ENCODE measurements around the gene GRK5.

Gene GRK5

DNA sequence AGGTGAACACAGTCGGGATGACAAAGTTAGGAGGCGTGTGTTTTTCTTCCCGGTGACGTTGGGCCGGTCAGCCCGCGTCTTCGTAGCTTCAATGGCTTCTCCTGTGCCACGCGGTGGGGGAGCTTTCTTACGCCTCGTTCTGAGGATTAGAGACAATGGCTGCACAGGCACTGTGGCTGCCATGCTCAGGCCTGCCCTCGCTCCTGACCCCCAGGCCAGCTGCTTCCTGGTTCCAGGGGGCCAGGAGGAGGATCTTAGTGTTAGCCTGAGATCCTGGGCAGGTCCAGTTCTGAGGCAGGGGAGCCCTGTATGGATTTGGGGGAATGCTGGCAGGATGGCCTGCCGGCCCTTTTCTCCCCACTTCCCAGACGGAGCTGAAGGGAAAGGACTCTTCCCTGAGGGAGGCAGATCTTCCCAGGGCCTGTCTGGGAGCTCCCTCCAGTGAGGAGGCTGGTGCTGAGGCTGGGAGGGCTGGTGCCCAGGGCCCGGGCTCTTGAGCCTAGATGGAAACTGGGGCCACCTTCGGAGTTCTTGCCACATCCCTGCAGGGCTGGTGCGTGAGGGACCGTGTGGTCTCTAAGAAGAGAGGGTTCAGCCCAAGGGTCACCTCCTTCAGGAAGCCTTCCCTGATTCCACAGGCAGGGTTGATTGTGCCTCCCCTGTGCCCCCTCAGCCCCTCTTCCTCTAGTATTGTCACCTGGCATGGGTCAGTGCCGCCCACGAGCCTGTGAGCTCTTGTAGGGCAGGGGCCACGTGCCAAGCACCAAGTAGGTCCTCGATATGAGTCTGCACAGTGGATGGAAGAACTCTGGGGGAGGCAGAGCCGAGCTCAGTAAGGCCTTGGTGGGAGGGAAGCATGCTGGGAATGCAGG is 101.4 kb downstream of the GRK5 start:
- CTCF ChIA-PET = no interaction called here
- POLR2A ChIA-PET = no interaction called here
- TF ChIP-seq HDGF (IDR thresholded peaks at IDR 0.05; ENCODE audit: borderline replicate concordance) (no peak), L3MBTL2 (conservative IDR thresholded peaks at IDR 0.05) (no peak), CTBP1 (IDR thresholded peaks at IDR 0.05; ENCODE audit: borderline replicate concordance) (no peak), SP1 (IDR thresholded peaks at IDR 0.05) (no peak), BHLHE40 (IDR thresholded peaks at IDR 0.05; ENCODE audit: borderline replicate concordance) (no peak)
- no peak for DNase-seq (ENCODE audit: extremely low spot score)

DNA sequence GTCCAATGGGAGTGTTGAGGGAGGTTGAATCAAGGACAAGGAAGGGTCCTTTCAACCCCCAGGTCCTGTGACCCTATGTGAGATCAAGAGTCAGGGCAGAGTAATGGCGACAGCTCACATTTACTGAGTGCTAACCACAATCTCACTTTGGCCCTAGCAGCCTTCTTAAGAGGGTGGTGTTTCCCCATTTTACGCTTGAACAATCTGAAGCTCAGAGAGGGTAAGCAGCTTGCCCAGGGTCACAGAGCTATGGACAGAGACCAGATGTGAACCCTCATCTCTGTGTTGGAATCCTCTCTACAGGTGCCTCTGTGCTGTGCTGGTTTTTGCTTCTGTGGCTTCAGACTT is 102.0 kb downstream of the GRK5 start:
- DNase-seq (ENCODE audit: extremely low spot score) = no peak
- ChIA-PET CTCF (interaction anchor here (0.7 kb wide), 1 partner anchor 12 kb away, joined by 3 read pairs; no protein-coding TSS in a partner anchor), POLR2A (no interaction called here)
- no peak for TF ChIP-seq FOXA1 (IDR thresholded peaks at IDR 0.05)
- TF ChIP-seq LEF1 (IDR thresholded peaks at IDR 0.05; ENCODE audit: borderline replicate concordance) = no peak
- TF ChIP-seq ZNF384 (IDR thresholded peaks at IDR 0.05) = no peak
- TF ChIP-seq ARNT (IDR thresholded peaks at IDR 0.05) = no peak
- no peak for TF ChIP-seq BHLHE40 (IDR thresholded peaks at IDR 0.05; ENCODE audit: borderline replicate concordance)
- TF ChIP-seq, protein P1, sequence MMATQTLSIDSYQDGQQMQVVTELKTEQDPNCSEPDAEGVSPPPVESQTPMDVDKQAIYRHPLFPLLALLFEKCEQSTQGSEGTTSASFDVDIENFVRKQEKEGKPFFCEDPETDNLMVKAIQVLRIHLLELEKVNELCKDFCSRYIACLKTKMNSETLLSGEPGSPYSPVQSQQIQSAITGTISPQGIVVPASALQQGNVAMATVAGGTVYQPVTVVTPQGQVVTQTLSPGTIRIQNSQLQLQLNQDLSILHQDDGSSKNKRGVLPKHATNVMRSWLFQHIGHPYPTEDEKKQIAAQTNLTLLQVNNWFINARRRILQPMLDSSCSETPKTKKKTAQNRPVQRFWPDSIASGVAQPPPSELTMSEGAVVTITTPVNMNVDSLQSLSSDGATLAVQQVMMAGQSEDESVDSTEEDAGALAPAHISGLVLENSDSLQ (IDR thresholded peaks at IDR 0.05) = no peak

DNA sequence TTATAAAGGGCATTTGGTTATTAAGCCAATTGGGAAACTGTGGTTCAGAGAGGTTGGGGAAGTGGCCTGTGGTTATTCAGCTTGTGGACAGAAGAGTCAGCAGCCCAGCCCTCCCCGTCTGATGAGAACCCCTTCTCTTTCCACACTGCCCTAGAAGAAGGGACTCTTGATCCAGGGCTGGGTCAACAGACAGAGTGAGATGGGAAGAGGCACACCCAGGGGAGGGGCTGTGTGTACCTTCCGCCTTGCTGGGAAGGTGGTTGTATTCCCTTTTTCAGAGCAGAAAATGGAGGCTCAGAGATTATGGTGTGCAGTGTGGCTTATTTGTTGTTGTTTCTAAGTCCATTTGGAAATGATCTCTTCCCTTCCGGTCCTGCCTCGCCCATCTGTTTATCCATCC is 103.4 kb downstream of the GRK5 start:
- CTCF ChIA-PET = interaction anchor here (0.6 kb wide), 1 partner anchor 212 kb away, joined by 3 read pairs; no protein-coding TSS in a partner anchor
- no peak for DNase-seq (ENCODE audit: extremely low spot score)
- no peak for TF ChIP-seq ELF4 (IDR thresholded peaks at IDR 0.05)
- TF ChIP-seq, protein P1 (IDR thresholded peaks at IDR 0.05) = no peak
- TF ChIP-seq NFRKB (IDR thresholded peaks at IDR 0.05) = no peak
- no peak for TF ChIP-seq FOXM1 (IDR thresholded peaks at IDR 0.05; ENCODE audit: borderline replicate concordance)
- no peak for TF ChIP-seq FOXA1 (IDR thresholded peaks at IDR 0.05)
- no peak for TF ChIP-seq TARDBP (IDR thresholded peaks at IDR 0.05)
- TF ChIP-seq LEF1 (IDR thresholded peaks at IDR 0.05; ENCODE audit: borderline replicate concordance) = no peak
- TF ChIP-seq ARNT (IDR thresholded peaks at IDR 0.05) = no peak
- TF ChIP-seq SP1 (IDR thresholded peaks at IDR 0.05) = no peak
- no peak for TF ChIP-seq SUZ12 (IDR thresholded peaks at IDR 0.05)
- TF ChIP-seq L3MBTL2 (conservative IDR thresholded peaks at IDR 0.05) = no peak
- POLR2A ChIA-PET = no interaction called here

- CTCF ChIA-PET = no interaction called here
- POLR2A ChIA-PET = no interaction called here
- TF ChIP-seq ZNF384 (IDR thresholded peaks at IDR 0.05) = no peak
- no peak for TF ChIP-seq ARNT (IDR thresholded peaks at IDR 0.05)
- TF ChIP-seq SUZ12 (IDR thresholded peaks at IDR 0.05) = no peak
- TF ChIP-seq CTBP1 (IDR thresholded peaks at IDR 0.05; ENCODE audit: borderline replicate concordance) = no peak
- no peak for TF ChIP-seq HDGF (IDR thresholded peaks at IDR 0.05; ENCODE audit: borderline replicate concordance)
- TF ChIP-seq L3MBTL2 (conservative IDR thresholded peaks at IDR 0.05) = no peak
- no peak for TF ChIP-seq FOXA1 (IDR thresholded peaks at IDR 0.05)
- no peak for DNase-seq (ENCODE audit: extremely low spot score)
Measured at GRCh38 chr10:119312241-119312640, 104.9 kb downstream of the GRK5 start.

DNA sequence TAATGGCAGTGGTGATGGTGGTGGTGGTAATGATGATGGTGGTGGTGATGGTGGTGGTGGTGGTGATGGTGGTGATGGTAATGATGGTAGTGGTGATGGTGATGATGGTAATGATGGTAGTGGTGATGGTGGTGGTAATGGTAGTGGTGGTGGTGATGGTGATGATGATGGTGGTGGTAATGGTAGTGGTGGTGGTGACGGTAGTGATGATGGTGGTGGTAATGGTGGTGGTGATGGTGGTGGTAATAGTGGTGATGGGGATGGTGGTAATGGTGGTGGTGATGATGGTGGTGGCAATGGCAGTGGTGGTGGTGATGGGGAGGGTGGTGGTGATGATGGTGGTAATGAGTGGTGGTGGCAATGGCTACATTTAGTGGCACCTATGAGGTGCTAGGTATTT is 105.7 kb downstream of the GRK5 start:
- POLR2A ChIA-PET = no interaction called here
- no peak for DNase-seq (ENCODE audit: extremely low spot score)
- CTCF ChIA-PET = no interaction called here
- TF ChIP-seq BHLHE40 (IDR thresholded peaks at IDR 0.05; ENCODE audit: borderline replicate concordance) (no peak), ZNF384 (IDR thresholded peaks at IDR 0.05) (no peak), HDGF (IDR thresholded peaks at IDR 0.05; ENCODE audit: borderline replicate concordance) (no peak), FOXM1 (IDR thresholded peaks at IDR 0.05; ENCODE audit: borderline replicate concordance) (no peak), SUZ12 (IDR thresholded peaks at IDR 0.05) (no peak), FOXK2 (IDR thresholded peaks at IDR 0.05) (no peak), SP1 (IDR thresholded peaks at IDR 0.05) (no peak), FOXA1 (IDR thresholded peaks at IDR 0.05) (no peak), L3MBTL2 (conservative IDR thresholded peaks at IDR 0.05) (no peak), CTBP1 (IDR thresholded peaks at IDR 0.05; ENCODE audit: borderline replicate concordance) (no peak), LEF1 (IDR thresholded peaks at IDR 0.05; ENCODE audit: borderline replicate concordance) (no peak), NFRKB (IDR thresholded peaks at IDR 0.05) (no peak), ARNT (IDR thresholded peaks at IDR 0.05) (no peak), TARDBP (IDR thresholded peaks at IDR 0.05) (no peak), ELF4 (IDR thresholded peaks at IDR 0.05) (no peak)
- TF ChIP-seq, protein P1 (IDR thresholded peaks at IDR 0.05) = no peak

GRCh38 chr10:119313644-119314043 is 106.3 kb downstream of the GRK5 start:
- CTCF ChIA-PET = no interaction called here
- no peak for DNase-seq (ENCODE audit: extremely low spot score)
- TF ChIP-seq FOXA1 (IDR thresholded peaks at IDR 0.05) (no peak), NFRKB (IDR thresholded peaks at IDR 0.05) (no peak), ARNT (IDR thresholded peaks at IDR 0.05) (no peak), LEF1 (IDR thresholded peaks at IDR 0.05; ENCODE audit: borderline replicate concordance) (no peak), CTBP1 (IDR thresholded peaks at IDR 0.05; ENCODE audit: borderline replicate concordance) (no peak), HDGF (IDR thresholded peaks at IDR 0.05; ENCODE audit: borderline replicate concordance) (no peak), SP1 (IDR thresholded peaks at IDR 0.05) (no peak), TARDBP (IDR thresholded peaks at IDR 0.05) (no peak), ELF4 (IDR thresholded peaks at IDR 0.05) (no peak), FOXM1 (IDR thresholded peaks at IDR 0.05; ENCODE audit: borderline replicate concordance) (no peak), L3MBTL2 (conservative IDR thresholded peaks at IDR 0.05) (no peak), SUZ12 (IDR thresholded peaks at IDR 0.05) (no peak)
- TF ChIP-seq, protein P1 (IDR thresholded peaks at IDR 0.05) = no peak
- POLR2A ChIA-PET = no interaction called here

Measured in HEK293T (cell line).